ENCODE measurements around the gene TCP1.

The TCP1 gene

GRCh38 chr6:159809149-159809548, 19.7 kb upstream of the TCP1 start:
- H3K4me1 ChIP-seq (ENCODE audit: control insufficient read depth, insufficient read depth, low read depth, low read length): peaks cover 1% of the 10 kb centered on the region
- H2AK5ac ChIP-seq (ENCODE audit: low read length, severe bottlenecking): no peak overlapping the region
- no peak overlapping the region for H4K8ac ChIP-seq (ENCODE audit: low read length)
- no peak overlapping the region for H3K4ac ChIP-seq (ENCODE audit: low read depth in 1 of 2, low read length in 2 of 2)
- no peak overlapping the region for H2BK12ac ChIP-seq (ENCODE audit: low read length in 2 of 2)
- H2AFZ ChIP-seq (ENCODE audit: low read depth, low read length): no peak overlapping the region
- H3K27me3 ChIP-seq (ENCODE audit: control insufficient read depth in 1 of 2, insufficient read depth in 1 of 2, low read length in 2 of 2): no peaks in the 10 kb centered on the region
- H3K79me1 ChIP-seq (replicated peaks; ENCODE audit: low read length, poor library complexity, severe bottlenecking): no peaks in the 10 kb centered on the region
- H3K27ac ChIP-seq (ENCODE audit: low read length, poor library complexity, severe bottlenecking): no peak overlapping the region
- no peak overlapping the region for H3K9ac ChIP-seq (ENCODE audit: low read length)
- H3K4me2 ChIP-seq (ENCODE audit: low read length, poor library complexity, severe bottlenecking): no peak overlapping the region
- H3K14ac ChIP-seq (ENCODE audit: low read length in 2 of 2): no peak overlapping the region
- H3K36me3 ChIP-seq (ENCODE audit: control insufficient read depth in 1 of 2, insufficient read depth in 2 of 2, low read depth in 1 of 2, low read length in 2 of 2): no peaks in the 10 kb centered on the region
- no peak for DNase-seq
- no peak overlapping the region for H2BK5ac ChIP-seq (ENCODE audit: low read depth, low read length, poor library complexity, severe bottlenecking)
- no peak overlapping the region for H2BK120ac ChIP-seq (ENCODE audit: low read depth, low read length)
- H2BK15ac ChIP-seq (ENCODE audit: low read depth, poor library complexity, severe bottlenecking): no peak overlapping the region
- H3K23ac ChIP-seq (ENCODE audit: low read length in 2 of 2): no peak overlapping the region
- WGBS: 74% methylated on average over 1 of the region's 4 CpGs
- no peak overlapping the region for H3K18ac ChIP-seq (ENCODE audit: low read depth in 1 of 2, low read length in 2 of 2)
- no peak overlapping the region for H4K91ac ChIP-seq (ENCODE audit: low read length)
- H3K9me3 ChIP-seq (ENCODE audit: control insufficient read depth, low read length): no peaks in the 10 kb centered on the region
- no peak overlapping the region for H3K4me3 ChIP-seq (ENCODE audit: insufficient read depth in 1 of 2, low read depth in 1 of 2, low read length in 2 of 2)

- Histone ChIP-seq H3K9ac (ENCODE audit: low read length) (no peak overlapping the region), H3K23ac (ENCODE audit: low read length in 2 of 2) (no peak overlapping the region), H2BK5ac (ENCODE audit: low read depth, low read length, poor library complexity, severe bottlenecking) (no peak overlapping the region), H3K9me3 (ENCODE audit: control insufficient read depth, low read length) (no peaks in the 10 kb centered on the region), H3K18ac (ENCODE audit: low read depth in 1 of 2, low read length in 2 of 2) (no peak overlapping the region), H3K27ac (ENCODE audit: low read length, poor library complexity, severe bottlenecking) (no peak overlapping the region), H4K91ac (ENCODE audit: low read length) (no peak overlapping the region), H3K27me3 (ENCODE audit: control insufficient read depth in 1 of 2, insufficient read depth in 1 of 2, low read length in 2 of 2) (no peaks in the 10 kb centered on the region), H3K4ac (ENCODE audit: low read depth in 1 of 2, low read length in 2 of 2) (no peak overlapping the region), H3K4me1 (ENCODE audit: control insufficient read depth, insufficient read depth, low read depth, low read length) (peaks cover 1% of the 10 kb centered on the region), H3K4me2 (ENCODE audit: low read length, poor library complexity, severe bottlenecking) (no peak overlapping the region), H2BK120ac (ENCODE audit: low read depth, low read length) (no peak overlapping the region), H4K8ac (ENCODE audit: low read length) (no peak overlapping the region), H3K14ac (ENCODE audit: low read length in 2 of 2) (no peak overlapping the region), H3K79me1 (replicated peaks; ENCODE audit: low read length, poor library complexity, severe bottlenecking) (no peaks in the 10 kb centered on the region), H2AFZ (ENCODE audit: low read depth, low read length) (no peak overlapping the region), H3K36me3 (ENCODE audit: control insufficient read depth in 1 of 2, insufficient read depth in 2 of 2, low read depth in 1 of 2, low read length in 2 of 2) (no peaks in the 10 kb centered on the region), H3K4me3 (ENCODE audit: insufficient read depth in 1 of 2, low read depth in 1 of 2, low read length in 2 of 2) (no peak overlapping the region), H2BK15ac (ENCODE audit: low read depth, poor library complexity, severe bottlenecking) (no peak overlapping the region), H2AK5ac (ENCODE audit: low read length, severe bottlenecking) (no peak overlapping the region), H2BK12ac (ENCODE audit: low read length in 2 of 2) (no peak overlapping the region)
- DNase-seq: no peak
- 92% methylated on average over 6 of the region's 6 CpGs for WGBS
These were observed 19.2 kb upstream of the TCP1 start for GRCh38 chr6:159808647-159809046.

DNA sequence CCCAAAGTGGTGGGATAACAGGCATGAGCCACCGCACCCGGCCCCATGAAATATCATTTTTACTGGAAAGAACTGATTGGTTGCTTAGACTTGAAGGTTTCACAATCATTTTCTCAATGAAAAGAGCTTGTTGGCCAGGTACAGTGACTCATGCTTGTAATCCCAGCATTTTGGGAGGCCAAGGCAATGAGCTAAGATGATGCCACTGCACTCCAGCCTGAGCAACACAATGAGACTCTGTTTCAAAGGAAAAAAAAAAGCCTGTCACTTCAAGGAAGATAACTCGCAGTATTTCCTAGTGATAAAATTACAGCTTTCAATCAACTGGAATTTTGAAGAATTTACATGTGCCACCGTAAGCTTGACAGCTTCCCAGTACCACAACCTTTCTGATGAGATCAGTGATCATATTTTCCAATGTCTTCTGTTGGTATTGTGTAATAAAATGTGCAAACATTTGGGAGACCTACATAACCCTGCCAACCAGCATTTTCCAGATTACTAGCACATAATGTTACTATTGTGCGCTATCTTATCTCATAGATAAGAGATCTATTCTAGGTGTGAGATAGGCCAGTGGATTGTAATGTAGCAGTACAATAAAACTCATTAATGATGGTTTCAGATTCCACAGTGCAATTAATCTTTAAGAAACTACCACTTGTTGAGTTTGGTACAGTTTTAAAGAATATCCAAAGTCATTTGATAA, 17.9 kb upstream of the TCP1 start:
- Histone ChIP-seq H2AK5ac (ENCODE audit: low read length, severe bottlenecking) (no peak overlapping the region), H3K9me3 (ENCODE audit: control insufficient read depth, low read length) (no peaks in the 10 kb centered on the region), H2BK120ac (ENCODE audit: low read depth, low read length) (no peak overlapping the region), H3K4me1 (ENCODE audit: control insufficient read depth, insufficient read depth, low read depth, low read length) (peaks cover 1% of the 10 kb centered on the region), H3K27ac (ENCODE audit: low read length, poor library complexity, severe bottlenecking) (no peak overlapping the region), H2BK5ac (ENCODE audit: low read depth, low read length, poor library complexity, severe bottlenecking) (no peak overlapping the region), H4K8ac (ENCODE audit: low read length) (no peak overlapping the region), H2BK15ac (ENCODE audit: low read depth, poor library complexity, severe bottlenecking) (no peak overlapping the region), H3K9ac (ENCODE audit: low read length) (no peak overlapping the region), H3K18ac (ENCODE audit: low read depth in 1 of 2, low read length in 2 of 2) (no peak overlapping the region), H3K4me3 (ENCODE audit: insufficient read depth in 1 of 2, low read depth in 1 of 2, low read length in 2 of 2) (no peak overlapping the region), H3K4me2 (ENCODE audit: low read length, poor library complexity, severe bottlenecking) (no peak overlapping the region), H3K14ac (ENCODE audit: low read length in 2 of 2) (no peak overlapping the region), H2AFZ (ENCODE audit: low read depth, low read length) (no peak overlapping the region), H3K36me3 (ENCODE audit: control insufficient read depth in 1 of 2, insufficient read depth in 2 of 2, low read depth in 1 of 2, low read length in 2 of 2) (no peaks in the 10 kb centered on the region), H3K4ac (ENCODE audit: low read depth in 1 of 2, low read length in 2 of 2) (no peak overlapping the region), H2BK12ac (ENCODE audit: low read length in 2 of 2) (no peak overlapping the region), H3K23ac (ENCODE audit: low read length in 2 of 2) (no peak overlapping the region), H4K91ac (ENCODE audit: low read length) (no peak overlapping the region), H3K79me1 (replicated peaks; ENCODE audit: low read length, poor library complexity, severe bottlenecking) (no peaks in the 10 kb centered on the region), H3K27me3 (ENCODE audit: control insufficient read depth in 1 of 2, insufficient read depth in 1 of 2, low read length in 2 of 2) (no peaks in the 10 kb centered on the region)
- DNase-seq: no peak
- 97% methylated on average over 2 of the region's 5 CpGs for WGBS

GRCh38 chr6:159806021-159806458, 16.6 kb upstream of the TCP1 start:
- Histone ChIP-seq H3K79me1 (replicated peaks; ENCODE audit: low read length, poor library complexity, severe bottlenecking) (no peaks in the 10 kb centered on the region), H3K4ac (ENCODE audit: low read depth in 1 of 2, low read length in 2 of 2) (no peak overlapping the region), H3K4me3 (ENCODE audit: insufficient read depth in 1 of 2, low read depth in 1 of 2, low read length in 2 of 2) (no peak overlapping the region), H3K14ac (ENCODE audit: low read length in 2 of 2) (no peak overlapping the region), H2BK120ac (ENCODE audit: low read depth, low read length) (no peak overlapping the region), H3K27ac (ENCODE audit: low read length, poor library complexity, severe bottlenecking) (no peak overlapping the region), H2AK5ac (ENCODE audit: low read length, severe bottlenecking) (no peak overlapping the region), H3K36me3 (ENCODE audit: control insufficient read depth in 1 of 2, insufficient read depth in 2 of 2, low read depth in 1 of 2, low read length in 2 of 2) (no peaks in the 10 kb centered on the region), H3K4me2 (ENCODE audit: low read length, poor library complexity, severe bottlenecking) (no peak overlapping the region), H3K18ac (ENCODE audit: low read depth in 1 of 2, low read length in 2 of 2) (no peak overlapping the region), H3K27me3 (ENCODE audit: control insufficient read depth in 1 of 2, insufficient read depth in 1 of 2, low read length in 2 of 2) (no peaks in the 10 kb centered on the region), H3K9me3 (ENCODE audit: control insufficient read depth, low read length) (no peaks in the 10 kb centered on the region), H3K23ac (ENCODE audit: low read length in 2 of 2) (no peak overlapping the region), H3K4me1 (ENCODE audit: control insufficient read depth, insufficient read depth, low read depth, low read length) (peaks cover 1% of the 10 kb centered on the region), H4K8ac (ENCODE audit: low read length) (no peak overlapping the region), H2BK5ac (ENCODE audit: low read depth, low read length, poor library complexity, severe bottlenecking) (no peak overlapping the region), H2BK15ac (ENCODE audit: low read depth, poor library complexity, severe bottlenecking) (no peak overlapping the region), H4K91ac (ENCODE audit: low read length) (no peak overlapping the region), H2AFZ (ENCODE audit: low read depth, low read length) (no peak overlapping the region), H2BK12ac (ENCODE audit: low read length in 2 of 2) (no peak overlapping the region), H3K9ac (ENCODE audit: low read length) (no peak overlapping the region)
- WGBS: 94% methylated on average over 9 of the region's 9 CpGs
- no peak for DNase-seq

All from mesenchymal stem cell (in vitro differentiated cells and primary cell).